A549 (cell line): ENCODE data around the gene PRIMA1.

Experiments used
- EHF ChIP-seq: fragments of 250-450 bp; sonication (Bioruptor Pico); IDR thresholded peaks from 2 replicates; pipeline ENCODE4 v1.5.0; 2020; ENCODE audit warnings: mild to moderate bottlenecking
- EHMT2 ChIP-seq: fragments of 200-600 bp; sonication (generic); IDR thresholded peaks from 2 replicates; pipeline ENCODE4 v1.6.1; 2016; ENCODE audit warnings: antibody characterized with exemption, low read depth, mild to moderate bottlenecking, moderate library complexity
- EP300 ChIP-seq, 2 experiments: fragments of >200 bp; sonication (Bioruptor Twin); formaldehyde crosslinking; IDR thresholded peaks; 2 replicates in 1 of 2; 3 replicates in 1 of 2; pipeline ENCODE4 v1.6.1; 2016 to 2017
- JUN ChIP-seq, 2 experiments: fragments of >200 bp; sonication (Bioruptor Twin); formaldehyde crosslinking; IDR thresholded peaks; 2 replicates in 1 of 2; 3 replicates in 1 of 2; pipeline ENCODE4 v1.6.1; 2016 to 2017
- POLR2A ChIP-seq: IDR thresholded peaks from 2 replicates; pipeline ENCODE4 v1.6.1; 2012; ENCODE audit warnings: mild to moderate bottlenecking, low read length
- TF ChIP-seq, protein P1 (sequence below): fragments of >200 bp; sonication (Bioruptor Twin); formaldehyde crosslinking; IDR thresholded peaks from 3 replicates; pipeline ENCODE4 v1.5.1; 2016
- TF ChIP-seq, protein P2 (sequence below): fragments of 250-450 bp; sonication (Bioruptor Pico); IDR thresholded peaks from 2 replicates; pipeline ENCODE4 v1.5.0; 2021; ENCODE audit warnings: mild to moderate bottlenecking, moderate library complexity, borderline replicate concordance

DNA sequence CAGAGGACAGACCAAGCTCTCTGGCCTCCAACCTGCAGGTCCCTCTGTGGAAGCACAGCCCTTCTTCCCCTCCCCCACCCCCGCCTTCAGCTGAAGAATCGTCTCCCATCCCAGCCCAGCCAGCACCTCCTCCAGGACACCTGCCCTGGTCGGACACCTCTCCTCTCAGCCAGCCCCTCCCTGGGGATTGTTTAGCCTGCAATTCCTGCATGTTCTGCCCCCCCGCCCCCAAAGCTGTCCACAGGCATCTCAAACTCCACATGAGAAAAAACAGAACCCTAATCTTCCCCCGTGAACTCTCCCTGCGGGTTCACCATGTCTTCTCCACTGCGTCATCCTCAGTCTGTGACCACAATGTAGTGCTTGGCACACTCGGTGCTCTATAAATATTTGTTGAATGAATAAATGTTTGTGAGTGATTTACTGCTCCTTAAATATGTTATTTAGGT is 24.1 kb downstream of the PRIMA1 start:
- TF ChIP-seq POLR2A (no peak), EHF (no peak), EP300 (IDR thresholded peaks at IDR 0.05) (no peak), JUN (IDR thresholded peaks at IDR 0.05) (no peak), EHMT2 (no peak)
- TF ChIP-seq, protein P1, sequence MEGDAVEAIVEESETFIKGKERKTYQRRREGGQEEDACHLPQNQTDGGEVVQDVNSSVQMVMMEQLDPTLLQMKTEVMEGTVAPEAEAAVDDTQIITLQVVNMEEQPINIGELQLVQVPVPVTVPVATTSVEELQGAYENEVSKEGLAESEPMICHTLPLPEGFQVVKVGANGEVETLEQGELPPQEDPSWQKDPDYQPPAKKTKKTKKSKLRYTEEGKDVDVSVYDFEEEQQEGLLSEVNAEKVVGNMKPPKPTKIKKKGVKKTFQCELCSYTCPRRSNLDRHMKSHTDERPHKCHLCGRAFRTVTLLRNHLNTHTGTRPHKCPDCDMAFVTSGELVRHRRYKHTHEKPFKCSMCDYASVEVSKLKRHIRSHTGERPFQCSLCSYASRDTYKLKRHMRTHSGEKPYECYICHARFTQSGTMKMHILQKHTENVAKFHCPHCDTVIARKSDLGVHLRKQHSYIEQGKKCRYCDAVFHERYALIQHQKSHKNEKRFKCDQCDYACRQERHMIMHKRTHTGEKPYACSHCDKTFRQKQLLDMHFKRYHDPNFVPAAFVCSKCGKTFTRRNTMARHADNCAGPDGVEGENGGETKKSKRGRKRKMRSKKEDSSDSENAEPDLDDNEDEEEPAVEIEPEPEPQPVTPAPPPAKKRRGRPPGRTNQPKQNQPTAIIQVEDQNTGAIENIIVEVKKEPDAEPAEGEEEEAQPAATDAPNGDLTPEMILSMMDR = no peak
- TF ChIP-seq, protein P2, sequence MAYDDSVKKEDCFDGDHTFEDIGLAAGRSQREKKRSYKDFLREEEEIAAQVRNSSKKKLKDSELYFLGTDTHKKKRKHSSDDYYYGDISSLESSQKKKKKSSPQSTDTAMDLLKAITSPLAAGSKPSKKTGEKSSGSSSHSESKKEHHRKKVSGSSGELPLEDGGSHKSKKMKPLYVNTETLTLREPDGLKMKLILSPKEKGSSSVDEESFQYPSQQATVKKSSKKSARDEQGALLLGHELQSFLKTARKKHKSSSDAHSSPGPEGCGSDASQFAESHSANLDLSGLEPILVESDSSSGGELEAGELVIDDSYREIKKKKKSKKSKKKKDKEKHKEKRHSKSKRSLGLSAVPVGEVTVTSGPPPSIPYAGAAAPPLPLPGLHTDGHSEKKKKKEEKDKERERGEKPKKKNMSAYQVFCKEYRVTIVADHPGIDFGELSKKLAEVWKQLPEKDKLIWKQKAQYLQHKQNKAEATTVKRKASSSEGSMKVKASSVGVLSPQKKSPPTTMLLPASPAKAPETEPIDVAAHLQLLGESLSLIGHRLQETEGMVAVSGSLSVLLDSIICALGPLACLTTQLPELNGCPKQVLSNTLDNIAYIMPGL (CRISPR knock-in tag) = no peak
